ENCODE data around the gene FRY. TPM values are rescaled to one million over a fixed set of nuclear protein-coding genes. Genes with fewer than 3 reads are reported as not detected.

FRY gene
- total RNA-seq, 1 experiment from 2014 or later = 2.5 TPM

DNA sequence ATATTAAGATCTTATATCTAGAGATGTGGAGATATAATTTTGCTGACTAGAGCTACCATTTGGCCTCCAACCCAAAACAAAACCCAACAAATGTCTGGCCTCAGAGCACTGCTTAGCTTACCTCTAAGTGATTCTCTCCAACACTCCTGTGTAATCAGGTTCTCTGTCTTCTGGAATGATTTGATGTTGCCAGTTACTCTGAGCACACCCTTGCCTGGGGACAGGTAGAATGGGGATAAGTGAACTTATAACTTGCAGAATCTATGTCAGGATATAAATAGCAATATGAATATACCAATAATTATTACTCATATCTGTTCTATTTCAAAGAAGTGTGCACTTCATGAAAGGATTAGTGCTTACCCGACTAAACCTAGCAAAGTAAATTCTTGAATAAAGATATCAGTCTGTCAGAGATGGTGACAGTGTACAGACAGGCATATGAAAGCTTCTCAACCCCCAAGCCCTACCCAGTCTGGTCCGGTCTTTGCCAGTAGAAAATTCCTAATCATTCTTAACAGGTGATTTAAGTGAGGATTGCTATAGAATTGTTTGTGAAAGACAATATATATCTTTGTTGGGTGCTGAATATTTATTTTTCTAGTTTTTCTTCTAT, 250.6 kb downstream of the FRY start:
- no peaks in the 10 kb centered on the region for H3K9me3 ChIP-seq (replicated peaks)
- peaks cover 32% of the 10 kb centered on the region for H3K4me1 ChIP-seq (replicated peaks)
- H3K4me3 ChIP-seq = no peak overlapping the region
- no peak overlapping the region for H3K27ac ChIP-seq
- no peak for DNase-seq (ENCODE audit: low read depth in 1 of 2, low spot score in 2 of 2)
- no peaks in the 10 kb centered on the region for H3K27me3 ChIP-seq (replicated peaks)
- H3K36me3 ChIP-seq = no peaks in the 10 kb centered on the region

DNA sequence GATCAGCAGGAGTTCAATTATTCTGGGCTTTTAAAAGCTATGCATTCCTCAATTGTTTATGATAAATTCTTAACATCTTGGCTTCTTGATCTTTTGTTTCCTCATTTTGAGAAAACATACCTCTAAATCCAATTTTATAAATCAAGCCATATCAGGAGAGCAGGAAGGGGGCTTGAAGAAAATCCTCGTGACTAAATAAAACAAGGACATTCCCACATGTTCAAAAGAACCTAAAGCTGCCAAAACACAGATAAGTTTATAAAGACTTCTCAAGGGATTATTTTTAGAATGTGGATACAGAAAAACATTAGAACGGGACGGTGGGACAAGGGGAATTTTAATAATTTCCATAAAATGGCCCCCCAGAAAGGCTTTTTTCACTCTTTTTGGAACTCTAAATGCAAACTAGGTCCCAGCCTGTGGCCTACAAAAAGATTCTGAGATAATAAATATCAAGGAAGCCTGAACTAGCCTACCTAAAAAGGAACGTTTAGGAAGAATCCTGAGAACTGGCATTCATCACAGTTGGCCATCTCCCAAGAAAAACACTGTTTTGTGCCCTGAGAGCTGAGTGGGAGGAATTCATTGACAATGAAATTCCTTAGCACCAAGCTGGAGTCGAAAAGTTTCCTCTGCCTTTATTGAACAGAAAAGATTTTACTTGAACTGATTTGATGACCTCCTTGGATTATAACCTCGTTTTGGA, 253.5 kb downstream of the FRY start:
- no peak overlapping the region for H3K4me3 ChIP-seq
- peak; percentile 59 to 82 for DNase-seq (ENCODE audit: low read depth in 1 of 2, low spot score in 2 of 2)
- no peaks in the 10 kb centered on the region for H3K9me3 ChIP-seq (replicated peaks)
- peak overlapping the region; percentile 86 for H3K27ac ChIP-seq
- H3K4me1 ChIP-seq (replicated peaks) = peaks cover 21% of the 10 kb centered on the region
- no peaks in the 10 kb centered on the region for H3K36me3 ChIP-seq
- no peaks in the 10 kb centered on the region for H3K27me3 ChIP-seq (replicated peaks)

DNA sequence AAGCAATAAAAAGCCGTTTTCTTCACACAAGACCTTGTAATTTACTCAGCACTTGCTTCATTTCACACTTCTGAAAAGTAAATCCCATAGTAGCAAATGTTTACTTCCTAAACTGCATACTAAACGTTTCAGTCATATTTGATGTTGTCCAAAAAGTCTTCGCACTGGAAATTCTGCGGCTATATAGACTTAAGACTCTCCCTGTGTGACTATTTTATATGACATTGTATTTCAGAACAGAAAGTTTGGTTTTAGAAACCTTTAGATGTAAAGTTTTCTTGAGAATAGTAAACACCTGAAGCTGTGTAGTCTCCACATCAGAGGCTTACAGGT, 254.0 kb downstream of the FRY start:
- Histone ChIP-seq H3K27ac (peak overlapping the region; percentile 86), H3K4me3 (no peak overlapping the region), H3K9me3 (replicated peaks) (no peaks in the 10 kb centered on the region), H3K27me3 (replicated peaks) (no peaks in the 10 kb centered on the region), H3K36me3 (no peaks in the 10 kb centered on the region), H3K4me1 (replicated peaks) (peaks cover 21% of the 10 kb centered on the region)
- DNase-seq (ENCODE audit: low read depth in 1 of 2, low spot score in 2 of 2) = no peak

DNA sequence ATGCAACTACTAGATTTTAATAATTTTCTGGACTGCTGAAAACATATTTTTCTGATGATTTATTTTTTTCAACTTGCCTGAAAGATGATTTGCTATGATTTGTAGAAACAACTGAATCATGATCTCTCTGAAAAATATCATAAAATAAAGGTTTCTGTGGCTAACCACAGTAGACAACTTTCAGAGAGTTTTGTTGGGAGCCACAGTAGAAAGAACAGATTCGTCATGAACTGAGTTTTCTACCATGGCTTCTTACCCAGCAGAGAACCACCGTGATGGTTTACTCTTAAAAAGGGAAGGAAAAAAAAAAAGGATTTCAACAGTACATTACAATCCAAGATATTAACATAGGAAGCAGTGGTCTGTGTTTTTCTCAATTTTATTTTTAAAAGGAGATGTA, 265.6 kb downstream of the FRY start:
- Histone ChIP-seq H3K9me3 (replicated peaks) (no peaks in the 10 kb centered on the region), H3K4me1 (replicated peaks) (no peaks in the 10 kb centered on the region), H3K27ac (no peak overlapping the region), H3K4me3 (no peak overlapping the region), H3K36me3 (no peaks in the 10 kb centered on the region), H3K27me3 (replicated peaks) (no peaks in the 10 kb centered on the region)
- DNase-seq (ENCODE audit: low read depth in 1 of 2, low spot score in 2 of 2) = no peak

DNA sequence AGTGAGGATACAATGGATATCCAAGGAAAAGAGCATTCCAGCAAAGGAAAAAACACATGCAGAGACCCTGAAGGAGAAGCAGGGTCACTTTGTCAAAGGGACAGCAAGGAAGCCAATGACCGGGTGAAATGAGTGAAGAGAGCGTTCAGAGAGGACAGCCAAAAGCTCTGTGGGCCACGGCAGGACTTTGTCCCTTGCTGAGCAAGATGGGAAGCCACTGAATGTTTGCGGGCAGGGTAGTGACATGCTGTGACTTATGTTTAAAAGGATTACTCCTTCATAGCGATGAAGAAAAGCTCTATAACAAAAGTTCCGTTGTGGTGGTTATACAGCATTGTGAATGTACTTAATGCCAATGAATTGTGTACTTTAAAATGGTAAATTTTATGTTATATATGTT, 267.1 kb downstream of the FRY start:
- no peaks in the 10 kb centered on the region for H3K4me1 ChIP-seq (replicated peaks)
- no peaks in the 10 kb centered on the region for H3K27me3 ChIP-seq (replicated peaks)
- H3K36me3 ChIP-seq = no peaks in the 10 kb centered on the region
- DNase-seq (ENCODE audit: low read depth in 1 of 2, low spot score in 2 of 2) = no peak
- H3K27ac ChIP-seq = no peak overlapping the region
- no peaks in the 10 kb centered on the region for H3K9me3 ChIP-seq (replicated peaks)
- H3K4me3 ChIP-seq = no peak overlapping the region

DNA sequence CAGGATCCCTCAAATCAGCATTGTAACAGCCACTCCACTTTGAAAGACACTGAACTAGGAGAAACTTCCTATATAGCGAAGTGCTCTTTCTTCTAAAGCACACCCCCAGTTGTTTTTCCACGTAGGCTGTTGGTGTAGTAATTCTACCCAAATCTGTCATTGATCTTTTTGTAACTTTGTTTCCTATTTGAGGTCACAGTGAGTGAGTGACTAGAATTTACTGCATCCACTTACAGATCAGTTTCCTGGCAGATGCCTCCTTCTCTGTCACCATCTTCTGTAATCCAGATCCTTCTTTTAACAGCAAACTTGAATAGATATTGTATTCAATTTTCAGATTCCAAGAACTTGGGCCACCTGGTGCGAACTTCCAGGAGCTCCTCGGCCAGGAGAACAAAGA, 268.3 kb downstream of the FRY start:
- Histone ChIP-seq H3K4me3 (no peak overlapping the region), H3K27ac (no peak overlapping the region), H3K4me1 (replicated peaks) (no peaks in the 10 kb centered on the region), H3K27me3 (replicated peaks) (no peaks in the 10 kb centered on the region), H3K9me3 (replicated peaks) (no peaks in the 10 kb centered on the region), H3K36me3 (no peaks in the 10 kb centered on the region)
- DNase-seq (ENCODE audit: low read depth in 1 of 2, low spot score in 2 of 2) = no peak

DNA sequence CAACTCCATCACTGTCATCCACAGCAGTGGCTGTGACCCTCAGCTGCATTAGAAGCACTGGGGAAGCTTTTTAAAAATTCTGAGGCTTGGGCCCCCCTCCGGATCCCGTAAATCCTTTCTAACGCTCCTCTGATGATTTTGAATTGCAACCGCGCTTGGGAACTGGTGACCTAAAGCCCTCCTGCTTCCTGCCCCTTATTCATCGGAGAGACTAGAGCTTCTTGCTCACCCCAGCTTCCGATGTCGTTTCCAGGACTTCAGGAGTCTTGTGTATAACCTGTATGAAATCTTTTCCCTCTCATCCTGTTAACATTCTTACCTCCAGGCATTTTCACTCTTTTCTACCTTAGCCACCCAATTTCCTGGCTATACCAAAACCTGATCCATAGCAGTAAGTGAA, 268.8 kb downstream of the FRY start:
- no peaks in the 10 kb centered on the region for H3K9me3 ChIP-seq (replicated peaks)
- H3K27me3 ChIP-seq (replicated peaks) = no peaks in the 10 kb centered on the region
- H3K27ac ChIP-seq = no peak overlapping the region
- H3K36me3 ChIP-seq = no peaks in the 10 kb centered on the region
- DNase-seq (ENCODE audit: low read depth in 1 of 2, low spot score in 2 of 2) = no peak
- no peak overlapping the region for H3K4me3 ChIP-seq
- H3K4me1 ChIP-seq (replicated peaks) = no peaks in the 10 kb centered on the region

DNA sequence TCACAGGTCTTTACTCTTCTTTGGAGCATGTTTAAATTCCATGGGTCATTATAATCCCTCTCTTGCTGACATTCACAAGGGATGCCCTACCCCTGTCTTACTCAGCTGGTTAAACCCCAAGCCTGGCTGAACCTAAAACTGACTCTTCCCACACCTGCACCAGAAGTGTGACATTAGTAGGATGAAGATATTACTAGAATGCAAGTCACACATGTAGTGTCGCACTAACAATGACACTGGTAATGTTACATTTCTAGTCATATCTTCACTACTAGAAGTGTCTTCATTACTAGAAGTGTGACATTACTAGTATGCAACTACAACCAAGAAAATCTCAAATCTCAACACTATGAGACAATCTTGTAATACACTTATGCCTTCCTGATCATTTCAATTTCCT, 269.3 kb downstream of the FRY start:
- DNase-seq (ENCODE audit: low read depth in 1 of 2, low spot score in 2 of 2) = no peak
- H3K27me3 ChIP-seq (replicated peaks) = no peaks in the 10 kb centered on the region
- no peaks in the 10 kb centered on the region for H3K4me1 ChIP-seq (replicated peaks)

DNA sequence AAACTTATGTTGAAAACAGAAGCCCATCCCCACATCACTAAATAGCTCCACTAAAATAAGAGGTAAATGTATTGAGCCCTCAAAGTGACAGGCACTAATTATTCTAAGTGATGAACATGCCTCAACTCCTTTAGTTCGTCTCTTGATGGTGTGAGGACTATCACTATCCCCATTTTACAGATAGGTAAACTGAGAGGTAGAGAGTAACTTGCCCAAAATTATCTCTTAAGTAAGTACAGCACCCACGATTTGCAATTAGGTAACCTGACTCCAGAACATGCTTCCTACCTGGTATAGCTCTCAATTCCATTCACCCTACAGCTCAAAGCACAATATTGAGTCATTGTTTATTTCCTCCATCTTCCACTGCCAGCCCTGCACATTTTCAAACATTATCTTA, 270.9 kb downstream of the FRY start:
- Histone ChIP-seq H3K9me3 (replicated peaks) (no peaks in the 10 kb centered on the region), H3K27ac (no peak overlapping the region), H3K27me3 (replicated peaks) (no peaks in the 10 kb centered on the region), H3K4me1 (replicated peaks) (no peaks in the 10 kb centered on the region), H3K4me3 (no peak overlapping the region), H3K36me3 (no peaks in the 10 kb centered on the region)
- no peak for DNase-seq (ENCODE audit: low read depth in 1 of 2, low spot score in 2 of 2)

More for the DNA sequence above, 269.3 kb downstream of the FRY start:
- Histone ChIP-seq H3K36me3 (no peaks in the 10 kb centered on the region), H3K9me3 (replicated peaks) (no peaks in the 10 kb centered on the region), H3K27ac (no peak overlapping the region), H3K4me3 (no peak overlapping the region)

DNA sequence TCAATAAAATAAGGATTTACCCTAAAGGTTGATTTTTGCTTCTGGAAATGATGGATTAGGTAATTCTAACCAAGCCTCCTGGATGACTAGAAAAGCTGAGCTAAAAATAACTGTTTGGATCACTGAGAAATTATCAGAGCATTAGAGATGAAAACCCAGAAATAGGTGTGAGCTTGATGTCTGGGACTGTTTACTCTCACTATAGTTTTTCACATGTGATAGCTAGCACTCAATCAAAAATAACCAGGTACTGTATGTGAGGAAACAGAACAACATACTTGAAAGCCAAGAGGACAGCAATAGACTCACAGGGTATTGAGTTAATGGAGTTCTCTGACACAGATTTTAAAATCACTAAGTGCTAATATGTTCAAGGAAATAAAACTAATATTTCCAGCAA, 274.1 kb downstream of the FRY start:
- Histone ChIP-seq H3K4me1 (replicated peaks) (peaks cover 6% of the 10 kb centered on the region; the same call in 1 of the 2 replicates), H3K36me3 (no peaks in the 10 kb centered on the region), H3K9me3 (replicated peaks) (no peaks in the 10 kb centered on the region), H3K27ac (no peak overlapping the region), H3K27me3 (replicated peaks) (no peaks in the 10 kb centered on the region), H3K4me3 (no peak overlapping the region)
- DNase-seq (ENCODE audit: low read depth in 1 of 2, low spot score in 2 of 2) = no peak

DNA sequence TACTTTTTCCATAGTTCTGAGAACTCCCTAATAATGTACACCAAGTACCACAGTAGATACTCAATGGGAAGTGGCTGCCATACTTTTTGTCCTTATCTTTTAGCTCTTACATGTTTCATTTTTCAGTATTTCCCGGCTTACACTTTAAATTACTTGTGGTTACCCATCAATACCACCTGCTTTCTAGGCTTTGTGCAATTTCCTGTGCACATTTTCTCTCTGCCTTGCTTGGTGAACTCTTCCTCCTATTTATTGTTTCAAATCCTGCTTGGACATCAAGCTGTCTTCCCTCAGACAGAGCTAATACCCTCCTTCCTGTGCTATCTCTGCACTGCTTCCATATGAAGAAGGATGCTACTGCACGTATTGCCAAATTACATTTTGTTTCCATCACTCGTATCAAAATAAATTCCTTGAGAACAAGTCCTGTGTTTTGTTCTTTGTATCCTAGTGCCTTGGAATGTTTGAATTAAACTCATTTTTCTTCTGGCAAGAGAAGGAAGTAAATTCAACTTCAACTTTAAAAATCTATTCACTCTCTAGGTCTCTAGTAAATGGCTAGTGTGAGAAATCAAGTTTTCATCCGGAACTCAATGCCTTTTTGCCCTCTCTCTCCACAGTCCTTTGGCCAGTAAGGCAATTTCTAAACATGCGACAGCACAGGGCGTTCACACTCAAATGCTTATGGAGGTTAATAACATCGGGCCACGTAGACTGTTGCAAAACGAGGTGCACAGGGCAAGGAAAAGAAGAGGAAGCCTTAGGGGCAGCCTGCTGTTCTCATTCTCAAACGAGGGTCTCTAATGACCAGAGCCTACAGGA, 277.9 kb downstream of the FRY start:
- DNase-seq (ENCODE audit: low read depth in 1 of 2, low spot score in 2 of 2) = no peak
- 0 out of 2 replicates have a peak overlapping the region, but pooled peaks have one; percentile 7 for H3K27ac ChIP-seq
- H3K9me3 ChIP-seq (replicated peaks) = no peaks in the 10 kb centered on the region
- H3K27me3 ChIP-seq (replicated peaks) = no peaks in the 10 kb centered on the region
- H3K4me1 ChIP-seq (replicated peaks) = peaks cover 9% of the 10 kb centered on the region
- H3K36me3 ChIP-seq = no peaks in the 10 kb centered on the region
- no peak overlapping the region for H3K4me3 ChIP-seq

DNA sequence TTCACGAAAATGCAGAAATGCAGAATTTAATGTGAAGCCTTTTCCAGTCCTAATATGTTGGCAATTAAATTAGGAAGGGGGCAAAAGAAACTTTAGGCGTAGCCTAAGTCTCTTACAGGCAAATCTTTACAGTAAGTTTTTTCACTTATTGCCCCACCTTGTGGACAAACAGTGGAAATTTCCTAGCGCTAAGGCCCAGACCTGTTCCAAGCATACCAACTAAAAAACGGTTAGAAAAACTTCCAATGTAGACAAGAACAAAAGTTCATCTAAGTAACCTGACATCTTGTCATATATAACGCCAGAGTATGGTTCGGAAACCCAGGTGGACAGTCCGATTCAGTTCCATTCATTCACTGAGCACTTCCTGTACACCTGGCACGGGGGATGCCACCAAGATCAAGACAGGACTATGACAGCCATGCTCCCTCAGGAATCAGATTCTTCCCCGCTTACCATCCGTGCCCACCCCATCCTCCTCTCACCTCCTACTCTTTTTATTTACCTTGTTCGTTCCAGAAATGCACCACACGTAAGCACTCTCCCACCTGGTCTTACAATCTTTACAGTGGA, 278.6 kb downstream of the FRY start:
- peak in 1 of 2 experiments; percentile 32 for DNase-seq (ENCODE audit: low read depth in 1 of 2, low spot score in 2 of 2)
- Histone ChIP-seq H3K4me1 (replicated peaks) (peaks cover 16% of the 10 kb centered on the region), H3K9me3 (replicated peaks) (no peaks in the 10 kb centered on the region), H3K27me3 (replicated peaks) (no peaks in the 10 kb centered on the region), H3K36me3 (no peaks in the 10 kb centered on the region), H3K4me3 (no peak overlapping the region), H3K27ac (0 out of 2 replicates have a peak overlapping the region, but pooled peaks have one; percentile 7)

DNA sequence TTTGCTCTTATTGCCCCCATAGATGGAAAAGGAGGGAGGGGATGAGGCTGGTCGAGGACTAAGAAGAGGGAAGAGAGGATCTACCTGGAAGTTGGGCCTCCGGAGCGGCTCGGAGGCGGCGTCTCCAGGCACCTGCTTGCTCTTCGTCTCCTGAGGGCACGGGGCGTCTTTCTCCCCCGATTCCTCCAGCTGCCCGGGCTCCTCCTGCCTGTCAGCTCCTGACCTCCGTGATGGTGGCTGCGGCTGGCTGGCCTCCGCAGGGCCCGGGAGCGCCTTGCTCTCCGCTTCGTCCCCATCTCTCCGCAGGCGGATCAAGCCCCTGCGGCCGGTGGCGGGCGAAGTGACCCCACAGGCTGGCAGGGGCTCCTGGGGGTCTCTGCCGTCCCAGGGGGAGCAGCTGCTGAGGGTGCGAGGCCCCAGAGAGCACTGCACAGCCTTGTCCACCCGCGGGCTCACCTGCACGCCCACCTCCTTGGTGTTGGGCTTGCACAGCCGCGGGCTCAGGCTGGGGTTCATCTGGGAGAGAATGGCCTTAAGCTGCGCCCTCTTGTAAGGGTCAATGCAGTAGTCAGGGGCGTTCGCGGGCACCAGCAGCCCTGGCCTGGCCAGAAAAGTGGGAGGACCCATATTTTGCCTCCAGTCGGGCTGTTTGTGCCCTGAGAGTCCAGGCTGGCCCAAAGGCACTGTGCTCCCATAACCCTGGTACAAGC, 279.8 kb downstream of the FRY start:
- Histone ChIP-seq H3K9me3 (replicated peaks) (no peaks in the 10 kb centered on the region), H3K27me3 (replicated peaks) (no peaks in the 10 kb centered on the region), H3K36me3 (no peaks in the 10 kb centered on the region; the same call in 1 of the 2 replicates), H3K4me3 (no peak overlapping the region), H3K4me1 (replicated peaks) (peaks cover 18% of the 10 kb centered on the region), H3K27ac (no peak overlapping the region)
- no peak for DNase-seq (ENCODE audit: low read depth in 1 of 2, low spot score in 2 of 2)

Measured in SJSA1 (cell line).